Hepatocyte (in vitro differentiated cells): ENCODE results near the gene PI4K2A. TPM values are rescaled to one million over a fixed set of nuclear protein-coding genes. Genes with fewer than 3 reads are reported as not detected.

Experiments used
- DNase-seq: peaks from one replicate; pipeline ENCODE4 v3.0.0-alpha.2; 2016; ENCODE audit warnings: low spot score
- H2AFZ ChIP-seq: fragments of 200-600 bp; sonication (generic); 2 replicates; pipeline ENCODE4 v1.6.0; 2016; ENCODE audit warnings: antibody characterized with exemption, mild to moderate bottlenecking
- H3K27ac ChIP-seq: fragments of 200-600 bp; sonication (generic); 2 replicates; pipeline ENCODE4 v1.5.1; 2016; ENCODE audit warnings: mild to moderate bottlenecking
- H3K27me3 ChIP-seq: fragments of 200-600 bp; sonication (generic); 2 replicates; pipeline ENCODE4 v1.6.1; 2016
- H3K36me3 ChIP-seq: fragments of 200-600 bp; sonication (generic); replicated peaks from 2 replicates; pipeline ENCODE4 v1.5.1; 2016; ENCODE audit warnings: low read depth; ENCODE audit not compliant: insufficient read depth
- H3K4me1 ChIP-seq: fragments of 200-600 bp; sonication (generic); 2 replicates; pipeline ENCODE4 v1.5.1; 2016; ENCODE audit warnings: mild to moderate bottlenecking, moderate library complexity; ENCODE audit not compliant: insufficient read depth
- H3K4me2 ChIP-seq: fragments of 200-600 bp; sonication (generic); 2 replicates; pipeline ENCODE4 v1.6.0; 2016
- H3K4me3 ChIP-seq: fragments of 200-600 bp; sonication (generic); 2 replicates; pipeline ENCODE4 v1.5.1; 2016; ENCODE audit warnings: mild to moderate bottlenecking
- H3K79me2 ChIP-seq: fragments of 200-600 bp; sonication (generic); 2 replicates; pipeline ENCODE4 v1.6.0; 2017; ENCODE audit warnings: mild to moderate bottlenecking
- H3K9me2 ChIP-seq: fragments of 200-600 bp; sonication (generic); replicated peaks from 2 replicates; pipeline ENCODE4 v1.6.0; 2017; ENCODE audit warnings: mild to moderate bottlenecking; ENCODE audit not compliant: insufficient read depth
- H3K9me3 ChIP-seq: fragments of 200-600 bp; sonication (generic); 2 replicates; pipeline ENCODE4 v1.5.1; 2016; ENCODE audit warnings: low read depth, mild to moderate bottlenecking
- H4K20me1 ChIP-seq: fragments of 200-600 bp; sonication (generic); 2 replicates; pipeline ENCODE4 v1.6.0; 2016; ENCODE audit warnings: mild to moderate bottlenecking; ENCODE audit not compliant: insufficient read depth, poor library complexity, severe bottlenecking
- CTCF ChIP-seq: fragments of 200-600 bp; sonication (generic); IDR thresholded peaks from 2 replicates; pipeline ENCODE4 v1.5.1; 2016; ENCODE audit warnings: antibody characterized with exemption, mild to moderate bottlenecking; ENCODE audit not compliant: poor library complexity
- EZH2 ChIP-seq: fragments of 200-600 bp; sonication (generic); IDR thresholded peaks from 2 replicates; pipeline ENCODE4 v1.6.1; 2016; ENCODE audit warnings: antibody characterized with exemption, mild to moderate bottlenecking, borderline replicate concordance
- EZH2phosphoT487 ChIP-seq: fragments of 200-600 bp; sonication (generic); IDR thresholded peaks from one replicate; pipeline ENCODE4 v1.6.1; 2018; ENCODE audit warnings: antibody characterized with exemption, mild to moderate bottlenecking, low read depth, moderate library complexity; ENCODE audit not compliant: unreplicated experiment, severe bottlenecking
- WGBS: methylation state at CpG from one replicate; pipeline ENCODE4 v1.1.6; 2016; ENCODE audit warnings: low lambda C conversion rate; ENCODE audit errors: missing lambda C conversion rate; 5-methylcytosine and 5-hydroxymethylcytosine counted together
- polyA plus RNA-seq: library from polyadenylated mRNA; unstranded; fragments of >200 nt; fragmentation: Nextera tagmentation; extraction: Ambion mirVana; gene quantifications from 2 replicates; pipeline ENCODE4 v1.2.1, GENCODE V29; 2016
- total RNA-seq: library from RNA; depleted of rRNA; stranded (reverse); fragments of >200 nt; gene quantifications from 2 replicates; pipeline ENCODE4 v1.2.3, GENCODE V29; 2014

Gene PI4K2A
- total and polyA plus RNA-seq, 2 experiments from 2014 or later, result 22.4 to 25.9 TPM

- H3K27me3 ChIP-seq, result no peaks in the 10 kb centered on the region
- WGBS, result 51% methylated on average over 8 of the region's 8 CpGs
- H3K27ac ChIP-seq, result peak overlapping the region; percentile 97
- TF ChIP-seq EZH2phosphoT487 (no peak), CTCF (no peak), EZH2 (no peak)
- H3K36me3 ChIP-seq, result no peaks in the 10 kb centered on the region
- H4K20me1 ChIP-seq, result no peaks in the 10 kb centered on the region
- peak overlapping the region; percentile 64 for H2AFZ ChIP-seq
- peaks cover 28% of the 10 kb centered on the region for H3K79me2 ChIP-seq
- H3K4me1 ChIP-seq, result peaks cover 41% of the 10 kb centered on the region
- H3K4me2 ChIP-seq, result peak overlapping the region; percentile 87
- DNase-seq, result no peak
- H3K9me3 ChIP-seq, result no peaks in the 10 kb centered on the region
- no peaks in the 10 kb centered on the region for H3K9me2 ChIP-seq
- H3K4me3 ChIP-seq, result peak overlapping the region; percentile 33
These were observed 74.9 kb downstream of the PI4K2A start for GRCh38 chr10:97715259-97715874.

- WGBS, result 93% methylated on average over 7 of the region's 7 CpGs
- peaks cover 28% of the 10 kb centered on the region for H3K79me2 ChIP-seq
- H3K4me3 ChIP-seq, result no peak overlapping the region
- H3K27ac ChIP-seq, result peak overlapping the region; percentile 57
- no peak overlapping the region for H2AFZ ChIP-seq
- H4K20me1 ChIP-seq, result no peaks in the 10 kb centered on the region
- H3K4me2 ChIP-seq, result no peak overlapping the region
- no peaks in the 10 kb centered on the region for H3K9me3 ChIP-seq
- DNase-seq, result no peak
- no peaks in the 10 kb centered on the region for H3K9me2 ChIP-seq
- H3K36me3 ChIP-seq, result no peaks in the 10 kb centered on the region
- H3K4me1 ChIP-seq, result peaks cover 41% of the 10 kb centered on the region
- no peaks in the 10 kb centered on the region for H3K27me3 ChIP-seq
- TF ChIP-seq EZH2, result no peak
These were observed 77.2 kb downstream of the PI4K2A start for GRCh38 chr10:97717627-97718026.

- Histone ChIP-seq H3K4me3 (no peak overlapping the region), H3K36me3 (no peaks in the 10 kb centered on the region), H4K20me1 (no peaks in the 10 kb centered on the region), H3K79me2 (peaks cover 28% of the 10 kb centered on the region), H3K27me3 (no peaks in the 10 kb centered on the region), H3K4me2 (peak overlapping the region; percentile 46), H3K9me3 (no peaks in the 10 kb centered on the region), H3K4me1 (peaks cover 36% of the 10 kb centered on the region), H3K9me2 (no peaks in the 10 kb centered on the region), H3K27ac (peak overlapping the region; percentile 57), H2AFZ (no peak overlapping the region)
- no peak for TF ChIP-seq EZH2phosphoT487
- TF ChIP-seq EZH2, result no peak
- TF ChIP-seq CTCF, result no peak
- DNase-seq, result no peak
- 92% methylated on average over 6 of the region's 6 CpGs for WGBS
These were observed 77.7 kb downstream of the PI4K2A start for GRCh38 chr10:97718178-97718577.

- Histone ChIP-seq H3K4me1 (peaks cover 35% of the 10 kb centered on the region), H3K27ac (peak overlapping the region; percentile 57), H3K4me2 (peak overlapping the region; percentile 46), H2AFZ (no peak overlapping the region), H3K4me3 (no peak overlapping the region), H3K9me2 (no peaks in the 10 kb centered on the region), H3K79me2 (peaks cover 28% of the 10 kb centered on the region), H3K9me3 (no peaks in the 10 kb centered on the region), H4K20me1 (no peaks in the 10 kb centered on the region), H3K27me3 (no peaks in the 10 kb centered on the region), H3K36me3 (no peaks in the 10 kb centered on the region)
- TF ChIP-seq CTCF (no peak), EZH2phosphoT487 (no peak)
- 59% methylated on average over 8 of the region's 8 CpGs for whole genome bisulfite sequencing
- peak; percentile 76 for DNase-seq
These were observed 78.2 kb downstream of the PI4K2A start for GRCh38 chr10:97718659-97719142.
